GM12865 (cell line): ENCODE data around the gene VPS54.

Experiments
- DNase-seq: peaks from one replicate; pipeline ENCODE4 v3.0.0; 2010; ENCODE audit warnings: low read depth
- H3K4me3 ChIP-seq: 2 replicates; pipeline ENCODE4 v1.5.1; 2011; ENCODE audit warnings: mild to moderate bottlenecking, low read depth, low read length, control low read depth
- CTCF ChIP-seq: IDR thresholded peaks from 2 replicates; pipeline ENCODE4 v1.5.1; 2011; ENCODE audit warnings: low read length, control low read depth, low read depth, inconsistent platforms; ENCODE audit not compliant: insufficient read depth; ENCODE audit errors: missing control alignments

Gene VPS54

GRCh38 chr2:64015391-64015790, 3.8 kb downstream of the VPS54 start:
- DNase-seq, result no peak
- H3K4me3 ChIP-seq, result no peak overlapping the region
- no peak for TF ChIP-seq CTCF

GRCh38 chr2:64014628-64015027, 4.6 kb downstream of the VPS54 start:
- no peak for TF ChIP-seq CTCF
- H3K4me3 ChIP-seq, result no peak overlapping the region
- no peak for DNase-seq

- no peak for DNase-seq
- no peak overlapping the region for H3K4me3 ChIP-seq
- TF ChIP-seq CTCF, result no peak
Observed at GRCh38 chr2:64013053-64013452, 6.2 kb downstream of the VPS54 start.

- no peak for TF ChIP-seq CTCF
- no peak for DNase-seq
- no peak overlapping the region for H3K4me3 ChIP-seq
Observed at GRCh38 chr2:64012115-64012514, 7.1 kb downstream of the VPS54 start.

- no peak overlapping the region for H3K4me3 ChIP-seq
- no peak for DNase-seq
- no peak for TF ChIP-seq CTCF
Observed at GRCh38 chr2:64008434-64009009, 10.7 kb downstream of the VPS54 start.

- no peak overlapping the region for H3K4me3 ChIP-seq
- TF ChIP-seq CTCF, result no peak
- no peak for DNase-seq
Observed at GRCh38 chr2:64007924-64008323, 11.3 kb downstream of the VPS54 start.

- no peak for DNase-seq
- no peak overlapping the region for H3K4me3 ChIP-seq
- TF ChIP-seq CTCF, result no peak
Observed at GRCh38 chr2:64005707-64006356, 13.4 kb downstream of the VPS54 start.
